Measurements from ENCODE around the gene LEF1.

GRCh38 chr4:108216510-108216909 lies 47.8 kb upstream of the LEF1 start:
- no peak for TF ChIP-seq TAF1 (IDR thresholded peaks at IDR 0.05; ENCODE audit: control insufficient read depth, extremely low read depth, insufficient read depth, low read length, severe bottlenecking)
- no peak for TF ChIP-seq CTCF (IDR thresholded peaks at IDR 0.05 in 2 of 3, conservative IDR thresholded peaks at IDR 0.05 in 1 of 3; ENCODE audit: insufficient read depth in 2 of 3, low read depth in 1 of 3, low read length in 3 of 3)
- no peak for TF ChIP-seq PTBP1 (IDR thresholded peaks at IDR 0.05; ENCODE audit: low read depth, low read length)
- no peak for TF ChIP-seq E2F5 (CRISPR knock-in tag; IDR thresholded peaks at IDR 0.05)
- no peak for TF ChIP-seq RBM39 (optimal IDR thresholded peaks at IDR 0.05; ENCODE audit: low read depth, low read length)
- no peak for TF ChIP-seq MYC (IDR thresholded peaks at IDR 0.05; ENCODE audit: low read depth, low read length)
- TF ChIP-seq MYC (CRISPR knock-in tag; IDR thresholded peaks at IDR 0.05; ENCODE audit: borderline replicate concordance, low read depth), result no peak
- TF ChIP-seq PREB (CRISPR knock-in tag; IDR thresholded peaks at IDR 0.05), result no peak
- TF ChIP-seq POLR2A (conservative IDR thresholded peaks at IDR 0.05), result no peak
- TF ChIP-seq ESRRA (IDR thresholded peaks at IDR 0.05; ENCODE audit: borderline replicate concordance, low read depth), result no peak
- TF ChIP-seq, protein P1, sequence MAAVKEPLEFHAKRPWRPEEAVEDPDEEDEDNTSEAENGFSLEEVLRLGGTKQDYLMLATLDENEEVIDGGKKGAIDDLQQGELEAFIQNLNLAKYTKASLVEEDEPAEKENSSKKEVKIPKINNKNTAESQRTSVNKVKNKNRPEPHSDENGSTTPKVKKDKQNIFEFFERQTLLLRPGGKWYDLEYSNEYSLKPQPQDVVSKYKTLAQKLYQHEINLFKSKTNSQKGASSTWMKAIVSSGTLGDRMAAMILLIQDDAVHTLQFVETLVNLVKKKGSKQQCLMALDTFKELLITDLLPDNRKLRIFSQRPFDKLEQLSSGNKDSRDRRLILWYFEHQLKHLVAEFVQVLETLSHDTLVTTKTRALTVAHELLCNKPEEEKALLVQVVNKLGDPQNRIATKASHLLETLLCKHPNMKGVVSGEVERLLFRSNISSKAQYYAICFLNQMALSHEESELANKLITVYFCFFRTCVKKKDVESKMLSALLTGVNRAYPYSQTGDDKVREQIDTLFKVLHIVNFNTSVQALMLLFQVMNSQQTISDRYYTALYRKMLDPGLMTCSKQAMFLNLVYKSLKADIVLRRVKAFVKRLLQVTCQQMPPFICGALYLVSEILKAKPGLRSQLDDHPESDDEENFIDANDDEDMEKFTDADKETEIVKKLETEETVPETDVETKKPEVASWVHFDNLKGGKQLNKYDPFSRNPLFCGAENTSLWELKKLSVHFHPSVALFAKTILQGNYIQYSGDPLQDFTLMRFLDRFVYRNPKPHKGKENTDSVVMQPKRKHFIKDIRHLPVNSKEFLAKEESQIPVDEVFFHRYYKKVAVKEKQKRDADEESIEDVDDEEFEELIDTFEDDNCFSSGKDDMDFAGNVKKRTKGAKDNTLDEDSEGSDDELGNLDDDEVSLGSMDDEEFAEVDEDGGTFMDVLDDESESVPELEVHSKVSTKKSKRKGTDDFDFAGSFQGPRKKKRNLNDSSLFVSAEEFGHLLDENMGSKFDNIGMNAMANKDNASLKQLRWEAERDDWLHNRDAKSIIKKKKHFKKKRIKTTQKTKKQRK (IDR thresholded peaks at IDR 0.05; ENCODE audit: borderline replicate concordance, low read depth, low read length), result no peak
- TF ChIP-seq HCFC1 (IDR thresholded peaks at IDR 0.05; ENCODE audit: low read depth, low read length), result no peak
- no peak for TF ChIP-seq EZH2 (IDR thresholded peaks at IDR 0.05; ENCODE audit: borderline replicate concordance, low read depth, low read length)

Data from K562 (cell line).